ENCODE results near the gene AFF3.

- TF ChIP-seq, protein P1, sequence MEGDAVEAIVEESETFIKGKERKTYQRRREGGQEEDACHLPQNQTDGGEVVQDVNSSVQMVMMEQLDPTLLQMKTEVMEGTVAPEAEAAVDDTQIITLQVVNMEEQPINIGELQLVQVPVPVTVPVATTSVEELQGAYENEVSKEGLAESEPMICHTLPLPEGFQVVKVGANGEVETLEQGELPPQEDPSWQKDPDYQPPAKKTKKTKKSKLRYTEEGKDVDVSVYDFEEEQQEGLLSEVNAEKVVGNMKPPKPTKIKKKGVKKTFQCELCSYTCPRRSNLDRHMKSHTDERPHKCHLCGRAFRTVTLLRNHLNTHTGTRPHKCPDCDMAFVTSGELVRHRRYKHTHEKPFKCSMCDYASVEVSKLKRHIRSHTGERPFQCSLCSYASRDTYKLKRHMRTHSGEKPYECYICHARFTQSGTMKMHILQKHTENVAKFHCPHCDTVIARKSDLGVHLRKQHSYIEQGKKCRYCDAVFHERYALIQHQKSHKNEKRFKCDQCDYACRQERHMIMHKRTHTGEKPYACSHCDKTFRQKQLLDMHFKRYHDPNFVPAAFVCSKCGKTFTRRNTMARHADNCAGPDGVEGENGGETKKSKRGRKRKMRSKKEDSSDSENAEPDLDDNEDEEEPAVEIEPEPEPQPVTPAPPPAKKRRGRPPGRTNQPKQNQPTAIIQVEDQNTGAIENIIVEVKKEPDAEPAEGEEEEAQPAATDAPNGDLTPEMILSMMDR (IDR thresholded peaks at IDR 0.05) = no peak
- TF ChIP-seq POLR2AphosphoS5 (IDR thresholded peaks at IDR 0.05) (no peak), POLR2A (IDR thresholded peaks at IDR 0.05) (no peak), EP300 (IDR thresholded peaks at IDR 0.05; ENCODE audit: low read depth) (no peak)
Observed at GRCh38 chr2:99618579-99619097, 523.8 kb downstream of the AFF3 start.
